Thyroid gland (tissue), 4 donors: Measurements from ENCODE around the gene SCYGR2.

ENCODE experiments used
- POLR2A ChIP-seq, 2 donors: fragments of 450-650 bp; IDR thresholded peaks; one replicate each; pipeline ENCODE4 v1.6.1; 2017; ENCODE audit warnings: antibody characterized with exemption in 2 of 2, mild to moderate bottlenecking in 2 of 2, moderate library complexity in 1 of 2
- TF ChIP-seq, protein P1 (sequence below), 6 experiments: fragments of 200-600 bp in 3 of 6; fragments of 450-650 bp in 3 of 6; sonication (generic) in 3 of 6; IDR thresholded peaks; one replicate each; pipeline ENCODE4 v1.5.1; 2016 to 2019; ENCODE audit warnings: antibody characterized with exemption in 6 of 6, mild to moderate bottlenecking in 2 of 6, inconsistent platforms in 1 of 6, moderate library complexity in 1 of 6

DNA sequence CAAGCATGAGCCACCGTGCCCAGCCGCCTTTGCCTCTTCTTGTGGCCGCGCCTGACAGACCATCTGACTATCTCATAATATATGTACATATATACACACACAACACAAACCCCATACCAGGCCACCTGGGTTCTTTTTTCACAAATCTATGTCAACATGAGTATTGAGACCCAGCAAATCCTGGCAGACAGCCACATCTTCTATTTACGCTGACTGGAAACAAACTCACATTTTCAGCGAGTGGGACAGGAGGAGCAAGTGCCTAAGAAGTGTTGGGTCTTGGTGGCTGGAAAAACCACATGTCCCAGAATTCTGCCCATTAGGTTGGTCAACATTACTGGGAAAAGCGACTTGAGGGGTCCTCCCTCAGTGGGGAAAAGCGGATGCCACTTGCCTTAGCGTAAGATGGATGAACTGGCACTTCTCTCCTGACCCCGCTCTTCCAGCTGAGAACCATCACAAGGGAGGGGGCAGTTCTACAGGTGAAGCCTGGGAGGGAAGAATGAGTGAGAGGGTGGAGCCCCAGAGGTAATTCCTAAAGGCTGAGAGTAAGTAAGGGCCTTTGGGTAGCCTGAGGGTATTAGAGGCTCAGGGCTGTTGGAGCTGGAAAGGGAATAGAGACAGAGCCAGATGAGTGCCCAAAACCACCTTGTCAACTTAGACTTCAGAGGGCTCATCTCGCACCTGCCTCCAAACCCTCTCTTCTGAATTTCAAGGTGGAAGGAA, 14.0 kb downstream of the SCYGR2 start:
- TF ChIP-seq, protein P1, sequence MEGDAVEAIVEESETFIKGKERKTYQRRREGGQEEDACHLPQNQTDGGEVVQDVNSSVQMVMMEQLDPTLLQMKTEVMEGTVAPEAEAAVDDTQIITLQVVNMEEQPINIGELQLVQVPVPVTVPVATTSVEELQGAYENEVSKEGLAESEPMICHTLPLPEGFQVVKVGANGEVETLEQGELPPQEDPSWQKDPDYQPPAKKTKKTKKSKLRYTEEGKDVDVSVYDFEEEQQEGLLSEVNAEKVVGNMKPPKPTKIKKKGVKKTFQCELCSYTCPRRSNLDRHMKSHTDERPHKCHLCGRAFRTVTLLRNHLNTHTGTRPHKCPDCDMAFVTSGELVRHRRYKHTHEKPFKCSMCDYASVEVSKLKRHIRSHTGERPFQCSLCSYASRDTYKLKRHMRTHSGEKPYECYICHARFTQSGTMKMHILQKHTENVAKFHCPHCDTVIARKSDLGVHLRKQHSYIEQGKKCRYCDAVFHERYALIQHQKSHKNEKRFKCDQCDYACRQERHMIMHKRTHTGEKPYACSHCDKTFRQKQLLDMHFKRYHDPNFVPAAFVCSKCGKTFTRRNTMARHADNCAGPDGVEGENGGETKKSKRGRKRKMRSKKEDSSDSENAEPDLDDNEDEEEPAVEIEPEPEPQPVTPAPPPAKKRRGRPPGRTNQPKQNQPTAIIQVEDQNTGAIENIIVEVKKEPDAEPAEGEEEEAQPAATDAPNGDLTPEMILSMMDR (IDR thresholded peaks at IDR 0.05) = no peak
- TF ChIP-seq POLR2A (IDR thresholded peaks at IDR 0.05) = no peak
